ENCODE measurements around the gene SH3RF1.

GRCh38 chr4:169219440-169219839 is 51.3 kb downstream of the SH3RF1 start:
- no peak for TF ChIP-seq EZH2 (IDR thresholded peaks at IDR 0.05)
- TF ChIP-seq CTCF (IDR thresholded peaks at IDR 0.05) = no peak
- no peak for TF ChIP-seq EZH2phosphoT487 (IDR thresholded peaks at IDR 0.05)

Data from neural progenitor cell (in vitro differentiated cells).